ENCODE data around the gene KIF16B.

KIF16B gene

GRCh38 chr20:16369441-16369840, 203.8 kb downstream of the KIF16B start:
- FAIRE-seq: no peak
- no peak for DNase-seq (ENCODE audit: extremely low spot score, insufficient read length, low read depth)

GRCh38 chr20:16368645-16369292, 204.5 kb downstream of the KIF16B start:
- no peak for DNase-seq (ENCODE audit: extremely low spot score, insufficient read length, low read depth)
- FAIRE-seq: no peak

- no peak for FAIRE-seq
These were observed 205.2 kb downstream of the KIF16B start for GRCh38 chr20:16367948-16368560.

GRCh38 chr20:16366529-16366928, 206.7 kb downstream of the KIF16B start:
- FAIRE-seq: no peak
- no peak for DNase-seq (ENCODE audit: extremely low spot score, insufficient read length, low read depth)

More at GRCh38 chr20:16367948-16368560, 205.2 kb downstream of the KIF16B start:
- DNase-seq (ENCODE audit: extremely low spot score, insufficient read length, low read depth): no peak

- no peak for FAIRE-seq
These were observed 208.9 kb downstream of the KIF16B start for GRCh38 chr20:16364320-16364687.

GRCh38 chr20:16363506-16364319, 209.5 kb downstream of the KIF16B start:
- FAIRE-seq (no peak), DNase-seq (ENCODE audit: extremely low spot score, insufficient read length, low read depth) (no peak)

More at GRCh38 chr20:16364320-16364687, 208.9 kb downstream of the KIF16B start:
- no peak for DNase-seq (ENCODE audit: extremely low spot score, insufficient read length, low read depth)

- FAIRE-seq (no peak), DNase-seq (ENCODE audit: extremely low spot score, insufficient read length, low read depth) (no peak)
These were observed 210.6 kb downstream of the KIF16B start for GRCh38 chr20:16362642-16363041.

GRCh38 chr20:16360668-16361067, 212.6 kb downstream of the KIF16B start:
- DNase-seq (ENCODE audit: extremely low spot score, insufficient read length, low read depth) (no peak), FAIRE-seq (no peak)

GRCh38 chr20:16353417-16353781, 219.8 kb downstream of the KIF16B start:
- FAIRE-seq (no peak), DNase-seq (ENCODE audit: extremely low spot score, insufficient read length, low read depth) (no peak)

GRCh38 chr20:16352751-16353416, 220.4 kb downstream of the KIF16B start:
- DNase-seq (ENCODE audit: extremely low spot score, insufficient read length, low read depth): no peak
- no peak for FAIRE-seq

- FAIRE-seq: no peak
These were observed 220.9 kb downstream of the KIF16B start for GRCh38 chr20:16352321-16352720.

GRCh38 chr20:16351415-16351814, 221.8 kb downstream of the KIF16B start:
- DNase-seq (ENCODE audit: extremely low spot score, insufficient read length, low read depth) (no peak), FAIRE-seq (no peak)

More at GRCh38 chr20:16352321-16352720, 220.9 kb downstream of the KIF16B start:
- no peak for DNase-seq (ENCODE audit: extremely low spot score, insufficient read length, low read depth)

- FAIRE-seq: no peak
- DNase-seq (ENCODE audit: extremely low spot score, insufficient read length, low read depth): no peak
These were observed 222.8 kb downstream of the KIF16B start for GRCh38 chr20:16350465-16350864.

- FAIRE-seq (no peak), DNase-seq (ENCODE audit: extremely low spot score, insufficient read length, low read depth) (no peak)
These were observed 223.6 kb downstream of the KIF16B start for GRCh38 chr20:16349523-16350260.

- DNase-seq (ENCODE audit: extremely low spot score, insufficient read length, low read depth) (no peak), FAIRE-seq (no peak)
These were observed 226.3 kb downstream of the KIF16B start for GRCh38 chr20:16346956-16347355.

- DNase-seq (ENCODE audit: extremely low spot score, insufficient read length, low read depth): no peak
- FAIRE-seq: no peak
These were observed 235.5 kb downstream of the KIF16B start for GRCh38 chr20:16337707-16338106.

GRCh38 chr20:16327606-16328005, 245.6 kb downstream of the KIF16B start:
- FAIRE-seq (no peak), DNase-seq (ENCODE audit: extremely low spot score, insufficient read length, low read depth) (no peak)

- FAIRE-seq (no peak), DNase-seq (ENCODE audit: extremely low spot score, insufficient read length, low read depth) (no peak)
These were observed 252.0 kb downstream of the KIF16B start for GRCh38 chr20:16321291-16321690.

- DNase-seq (ENCODE audit: extremely low spot score, insufficient read length, low read depth): no peak
- peak; percentile 29 for FAIRE-seq
These were observed 255.5 kb downstream of the KIF16B start for GRCh38 chr20:16317445-16318362.
